Right atrium auricular region (tissue), 2 donors: ENCODE data around the gene LRRC47. TPM values are rescaled to one million over a fixed set of nuclear protein-coding genes. Genes with fewer than 3 reads are reported as not detected.

ENCODE experiments used
- DNase-seq: peaks from one replicate; pipeline ENCODE4 v3.0.0-alpha.2; 2019; ENCODE audit warnings: low spot score
- H3K27ac ChIP-seq, 2 donors: fragments of 200-600 bp; sonication (generic); 1 replicate in 1 of 2; 2 replicates in 1 of 2; pipeline ENCODE4 v1.5.1; 2016 to 2019
- H3K27me3 ChIP-seq, 2 donors: fragments of 200-600 bp; sonication (generic); one replicate each; pipeline versions ENCODE4 v1.5.1 to v1.6.0; 2017 to 2019
- H3K36me3 ChIP-seq: fragments of 200-600 bp; sonication (generic); one replicate; pipeline ENCODE4 v1.5.1; 2016
- H3K4me1 ChIP-seq, 2 donors: fragments of 200-600 bp; sonication (generic); one replicate each; pipeline versions ENCODE4 v1.5.1 to v1.6.0; 2017 to 2019
- H3K4me3 ChIP-seq, 2 donors: fragments of 200-600 bp; sonication (generic); 1 replicate in 1 of 2; 2 replicates in 1 of 2; pipeline ENCODE4 v1.5.1; 2017 to 2019; ENCODE audit warnings: mild to moderate bottlenecking in 1 of 2, moderate library complexity in 1 of 2
- H3K9me3 ChIP-seq, 2 donors: fragments of 200-600 bp; sonication (generic); one replicate each; pipeline ENCODE4 v1.5.1; 2019
- total RNA-seq, 2 donors: library from RNA; depleted of rRNA; stranded (reverse); fragments of >200 nt; gene quantifications; one replicate each; pipeline ENCODE4 v1.1.0, GENCODE V29; 2016
- TF ChIP-seq, protein P1 (sequence below), 2 donors: fragments of 200-600 bp; sonication (generic); IDR thresholded peaks; one replicate each; pipeline ENCODE4 v1.5.1; 2019; ENCODE audit warnings: antibody characterized with exemption in 2 of 2

Gene LRRC47
- total RNA-seq, 2 donors from 2014 or later = 31.7 to 33.6 TPM

DNA sequence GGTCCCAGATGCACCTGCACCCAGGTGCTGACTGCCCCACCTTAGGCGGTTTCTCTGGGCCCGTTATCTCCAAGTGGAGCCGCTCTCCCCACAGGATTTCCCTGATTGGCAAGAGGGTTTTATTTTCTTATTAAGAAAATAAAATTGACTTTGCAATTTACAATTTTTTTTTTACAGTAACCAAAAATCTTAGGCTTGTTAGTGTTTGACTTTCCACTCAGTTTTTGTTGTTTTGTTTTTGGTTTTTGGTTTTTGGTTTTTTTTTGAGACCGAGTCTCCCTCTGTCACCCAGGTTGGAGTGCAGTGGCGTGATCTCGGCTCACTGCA lies 48.8 kb downstream of the LRRC47 start:
- H3K27ac ChIP-seq = peak overlapping the region; percentile 78 to 82
- H3K4me1 ChIP-seq = peaks cover 0 to 34% of the 10 kb centered on the region in 2 donors
- H3K9me3 ChIP-seq = no peaks in the 10 kb centered on the region
- no peak for DNase-seq
- H3K4me3 ChIP-seq = peak overlapping the region; percentile 71 to 86
- TF ChIP-seq, protein P1, sequence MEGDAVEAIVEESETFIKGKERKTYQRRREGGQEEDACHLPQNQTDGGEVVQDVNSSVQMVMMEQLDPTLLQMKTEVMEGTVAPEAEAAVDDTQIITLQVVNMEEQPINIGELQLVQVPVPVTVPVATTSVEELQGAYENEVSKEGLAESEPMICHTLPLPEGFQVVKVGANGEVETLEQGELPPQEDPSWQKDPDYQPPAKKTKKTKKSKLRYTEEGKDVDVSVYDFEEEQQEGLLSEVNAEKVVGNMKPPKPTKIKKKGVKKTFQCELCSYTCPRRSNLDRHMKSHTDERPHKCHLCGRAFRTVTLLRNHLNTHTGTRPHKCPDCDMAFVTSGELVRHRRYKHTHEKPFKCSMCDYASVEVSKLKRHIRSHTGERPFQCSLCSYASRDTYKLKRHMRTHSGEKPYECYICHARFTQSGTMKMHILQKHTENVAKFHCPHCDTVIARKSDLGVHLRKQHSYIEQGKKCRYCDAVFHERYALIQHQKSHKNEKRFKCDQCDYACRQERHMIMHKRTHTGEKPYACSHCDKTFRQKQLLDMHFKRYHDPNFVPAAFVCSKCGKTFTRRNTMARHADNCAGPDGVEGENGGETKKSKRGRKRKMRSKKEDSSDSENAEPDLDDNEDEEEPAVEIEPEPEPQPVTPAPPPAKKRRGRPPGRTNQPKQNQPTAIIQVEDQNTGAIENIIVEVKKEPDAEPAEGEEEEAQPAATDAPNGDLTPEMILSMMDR (IDR thresholded peaks at IDR 0.05) = no peak
- H3K36me3 ChIP-seq = peaks cover 4% of the 10 kb centered on the region
- H3K27me3 ChIP-seq = no peaks in the 10 kb centered on the region

- no peaks in the 10 kb centered on the region for H3K27me3 ChIP-seq
- H3K36me3 ChIP-seq = peaks cover 9% of the 10 kb centered on the region
- peaks cover 0 to 34% of the 10 kb centered on the region in 2 donors for H3K4me1 ChIP-seq
- TF ChIP-seq, protein P1 (IDR thresholded peaks at IDR 0.05) = no peak
- H3K9me3 ChIP-seq = no peaks in the 10 kb centered on the region
- DNase-seq = peak; percentile 88
- H3K4me3 ChIP-seq = peak overlapping the region; percentile 71 to 86
- H3K27ac ChIP-seq = peak overlapping the region; percentile 78 to 82
Observed at GRCh38 chr1:3746830-3747521, 49.3 kb downstream of the LRRC47 start.

DNA sequence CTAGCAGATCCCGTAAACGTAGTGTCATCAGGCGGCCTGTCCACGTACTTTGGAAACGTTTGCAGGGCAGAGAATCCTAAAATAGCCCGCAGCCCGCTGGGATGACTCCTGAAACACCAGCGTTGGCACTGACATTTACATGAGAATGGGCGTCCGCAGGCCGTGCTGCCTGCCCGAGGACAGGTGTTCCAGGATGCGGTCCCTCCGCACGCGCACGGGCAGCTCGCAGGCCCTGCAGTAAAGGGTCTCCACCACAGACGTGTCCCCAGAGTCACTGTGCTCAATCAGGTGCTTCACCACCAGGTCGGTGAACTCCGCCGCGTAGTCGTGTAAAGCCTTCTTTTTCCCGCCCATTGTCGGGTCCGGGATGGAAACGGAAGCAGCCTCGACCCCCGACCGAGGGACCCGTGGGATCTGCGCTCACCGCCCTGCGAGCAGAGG lies 49.9 kb downstream of the LRRC47 start:
- H3K4me1 ChIP-seq = peaks cover 0 to 34% of the 10 kb centered on the region in 2 donors
- TF ChIP-seq, protein P1 (IDR thresholded peaks at IDR 0.05) = no peak
- peak overlapping the region; percentile 71 to 86 for H3K4me3 ChIP-seq
- no peaks in the 10 kb centered on the region for H3K9me3 ChIP-seq
- H3K27ac ChIP-seq = peak overlapping the region; percentile 78 to 82
- no peak for DNase-seq
- H3K27me3 ChIP-seq = no peaks in the 10 kb centered on the region
- peaks cover 15% of the 10 kb centered on the region for H3K36me3 ChIP-seq

- Histone ChIP-seq H3K9me3 (no peaks in the 10 kb centered on the region), H3K27ac (peak overlapping the region; percentile 78 to 82), H3K4me1 (peaks cover 0 to 34% of the 10 kb centered on the region in 2 donors), H3K36me3 (peaks cover 15% of the 10 kb centered on the region), H3K4me3 (peak overlapping the region; percentile 71 to 86), H3K27me3 (no peaks in the 10 kb centered on the region)
- TF ChIP-seq, protein P1 (IDR thresholded peaks at IDR 0.05) = no peak
- DNase-seq = no peak
Observed at GRCh38 chr1:3745590-3746381, 50.5 kb downstream of the LRRC47 start.

- H3K4me1 ChIP-seq = peaks cover 0 to 34% of the 10 kb centered on the region in 2 donors
- no peaks in the 10 kb centered on the region for H3K9me3 ChIP-seq
- TF ChIP-seq, protein P1 (IDR thresholded peaks at IDR 0.05) = no peak
- no peaks in the 10 kb centered on the region for H3K27me3 ChIP-seq
- peaks cover 19% of the 10 kb centered on the region for H3K36me3 ChIP-seq
- DNase-seq = no peak
- no peak overlapping the region for H3K27ac ChIP-seq
- no peak overlapping the region for H3K4me3 ChIP-seq
Observed at GRCh38 chr1:3745071-3745470, 51.2 kb downstream of the LRRC47 start.
